Measurements from ENCODE around the gene IL12RB2.
"Not testable (repeated sequence)": the region's sequence is repeated elsewhere in the genome, so short reads cannot be mapped to it uniquely, and the experiment has no call there.

The IL12RB2 gene

GRCh38 chr1:67390041-67390887 is 82.6 kb downstream of the IL12RB2 start:
- DNase-seq (ENCODE audit: insufficient read length, low spot score): no peak
- FAIRE-seq: no peak

- FAIRE-seq (no peak), DNase-seq (ENCODE audit: insufficient read length, low spot score) (no peak)
These were observed 85.6 kb downstream of the IL12RB2 start for GRCh38 chr1:67393240-67393639.

GRCh38 chr1:67393737-67394136 is 86.1 kb downstream of the IL12RB2 start:
- DNase-seq (ENCODE audit: insufficient read length, low spot score): no peak
- no peak for FAIRE-seq

- no peak for FAIRE-seq
These were observed 86.9 kb downstream of the IL12RB2 start for GRCh38 chr1:67394548-67394947.

GRCh38 chr1:67399199-67399993 is 91.7 kb downstream of the IL12RB2 start:
- no peak for DNase-seq (ENCODE audit: insufficient read length, low spot score)
- no peak for FAIRE-seq

More at GRCh38 chr1:67394548-67394947, 86.9 kb downstream of the IL12RB2 start:
- no peak for DNase-seq (ENCODE audit: insufficient read length, low spot score)

- not testable (repeated sequence) for DNase-seq (ENCODE audit: insufficient read length, low spot score); FAIRE-seq
These were observed 92.5 kb downstream of the IL12RB2 start for GRCh38 chr1:67400029-67400786.

- DNase-seq (ENCODE audit: insufficient read length, low spot score) (no peak), FAIRE-seq (no peak)
These were observed 93.8 kb downstream of the IL12RB2 start for GRCh38 chr1:67401443-67401842.

- DNase-seq (ENCODE audit: insufficient read length, low spot score) (no peak), FAIRE-seq (no peak)
These were observed 96.5 kb downstream of the IL12RB2 start for GRCh38 chr1:67404212-67404620.

GRCh38 chr1:67405473-67406245 is 98.0 kb downstream of the IL12RB2 start:
- FAIRE-seq (no peak), DNase-seq (ENCODE audit: insufficient read length, low spot score) (no peak)

GRCh38 chr1:67407498-67407897 is 99.8 kb downstream of the IL12RB2 start:
- no peak for FAIRE-seq
- no peak for DNase-seq (ENCODE audit: insufficient read length, low spot score)

- no peak for FAIRE-seq
These were observed 100.5 kb downstream of the IL12RB2 start for GRCh38 chr1:67408148-67408547.

GRCh38 chr1:67413101-67413500 is 105.4 kb downstream of the IL12RB2 start:
- not testable (repeated sequence) for DNase-seq (ENCODE audit: insufficient read length, low spot score); FAIRE-seq

More at GRCh38 chr1:67408148-67408547, 100.5 kb downstream of the IL12RB2 start:
- DNase-seq (ENCODE audit: insufficient read length, low spot score): no peak

- FAIRE-seq (no peak), DNase-seq (ENCODE audit: insufficient read length, low spot score) (no peak)
These were observed 106.9 kb downstream of the IL12RB2 start for GRCh38 chr1:67414574-67414973.

GRCh38 chr1:67415041-67415440 is 107.4 kb downstream of the IL12RB2 start:
- FAIRE-seq (no peak), DNase-seq (ENCODE audit: insufficient read length, low spot score) (no peak)

- not testable (repeated sequence) for DNase-seq (ENCODE audit: insufficient read length, low spot score); FAIRE-seq
These were observed 110.1 kb downstream of the IL12RB2 start for GRCh38 chr1:67417733-67418132.

GRCh38 chr1:67418839-67419586 is 111.3 kb downstream of the IL12RB2 start:
- FAIRE-seq (no peak), DNase-seq (ENCODE audit: insufficient read length, low spot score) (no peak)

GRCh38 chr1:67420835-67421492 is 113.3 kb downstream of the IL12RB2 start:
- DNase-seq (ENCODE audit: insufficient read length, low spot score) (no peak), FAIRE-seq (no peak)

GRCh38 chr1:67427465-67427864 is 119.8 kb downstream of the IL12RB2 start:
- FAIRE-seq (no peak), DNase-seq (ENCODE audit: insufficient read length, low spot score) (no peak)

GRCh38 chr1:67427947-67428346 is 120.3 kb downstream of the IL12RB2 start:
- DNase-seq (ENCODE audit: insufficient read length, low spot score) (no peak), FAIRE-seq (no peak)

All from GM19239 (cell line).